PFSK-1 (cell line): ENCODE data around the gene RIPOR2.

ENCODE experiments used
- FOXP2 ChIP-seq: optimal IDR thresholded peaks from 2 replicates; pipeline ENCODE3; 2011; ENCODE audit warnings: borderline replicate concordance, control low read depth, inconsistent platforms; ENCODE audit not compliant: insufficient read depth; ENCODE audit errors: extremely low read length, extremely low read depth
- POLR2AphosphoS5 ChIP-seq: IDR thresholded peaks from 2 replicates; pipeline ENCODE4 v1.6.1; 2012; ENCODE audit warnings: low read depth, mild to moderate bottlenecking, control low read depth, low read length, moderate library complexity
- REST ChIP-seq, 2 experiments: IDR thresholded peaks; 2 replicates each; pipeline versions ENCODE4 v1.6.1 to v1.8.0; 2011 to 2012; ENCODE audit warnings: low read depth in 2 of 2, low read length in 2 of 2, control low read depth in 1 of 2, inconsistent platforms in 1 of 2, mild to moderate bottlenecking in 1 of 2, moderate library complexity in 1 of 2; ENCODE audit not compliant: insufficient read depth in 1 of 2
- SIN3A ChIP-seq: IDR thresholded peaks from 2 replicates; pipeline ENCODE4 v1.6.1; 2012; ENCODE audit warnings: mild to moderate bottlenecking, low read length, moderate library complexity, borderline replicate concordance; ENCODE audit not compliant: insufficient read depth
- TAF1 ChIP-seq: IDR thresholded peaks from 2 replicates; pipeline ENCODE4 v1.6.1; 2012; ENCODE audit warnings: low read length, control low read depth, borderline replicate concordance; ENCODE audit not compliant: insufficient read depth

DNA sequence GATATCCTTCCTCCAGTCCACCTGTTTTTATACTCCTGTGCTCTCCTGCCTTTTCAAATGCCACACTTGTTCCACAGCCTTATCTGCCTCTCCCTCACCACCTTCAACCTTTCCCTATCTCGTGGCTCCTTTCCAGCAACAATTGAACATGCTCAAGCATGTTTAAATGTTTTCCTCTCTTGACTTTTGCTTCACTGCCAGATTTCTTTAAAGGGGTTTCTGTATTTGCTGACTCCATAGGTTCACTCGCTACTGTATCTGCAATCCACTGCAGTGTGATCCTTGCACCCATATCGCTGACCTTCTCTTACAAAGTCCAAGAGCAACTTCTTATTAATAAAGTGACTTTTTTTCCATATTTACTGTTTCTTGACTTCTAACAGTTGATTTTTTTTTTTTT, 172.2 kb downstream of the RIPOR2 start:
- TF ChIP-seq POLR2AphosphoS5 (no peak), TAF1 (no peak), REST (IDR thresholded peaks at IDR 0.05; ENCODE audit: insufficient read depth in 1 of 2, low read depth in 2 of 2, low read length in 2 of 2) (no peak), FOXP2 (no peak), SIN3A (no peak)
